ENCODE data around the gene CTRB1.
A peak's percentile ranks its signal among the peaks of the same experiment; 100 is the strongest.

The CTRB1 gene

DNA sequence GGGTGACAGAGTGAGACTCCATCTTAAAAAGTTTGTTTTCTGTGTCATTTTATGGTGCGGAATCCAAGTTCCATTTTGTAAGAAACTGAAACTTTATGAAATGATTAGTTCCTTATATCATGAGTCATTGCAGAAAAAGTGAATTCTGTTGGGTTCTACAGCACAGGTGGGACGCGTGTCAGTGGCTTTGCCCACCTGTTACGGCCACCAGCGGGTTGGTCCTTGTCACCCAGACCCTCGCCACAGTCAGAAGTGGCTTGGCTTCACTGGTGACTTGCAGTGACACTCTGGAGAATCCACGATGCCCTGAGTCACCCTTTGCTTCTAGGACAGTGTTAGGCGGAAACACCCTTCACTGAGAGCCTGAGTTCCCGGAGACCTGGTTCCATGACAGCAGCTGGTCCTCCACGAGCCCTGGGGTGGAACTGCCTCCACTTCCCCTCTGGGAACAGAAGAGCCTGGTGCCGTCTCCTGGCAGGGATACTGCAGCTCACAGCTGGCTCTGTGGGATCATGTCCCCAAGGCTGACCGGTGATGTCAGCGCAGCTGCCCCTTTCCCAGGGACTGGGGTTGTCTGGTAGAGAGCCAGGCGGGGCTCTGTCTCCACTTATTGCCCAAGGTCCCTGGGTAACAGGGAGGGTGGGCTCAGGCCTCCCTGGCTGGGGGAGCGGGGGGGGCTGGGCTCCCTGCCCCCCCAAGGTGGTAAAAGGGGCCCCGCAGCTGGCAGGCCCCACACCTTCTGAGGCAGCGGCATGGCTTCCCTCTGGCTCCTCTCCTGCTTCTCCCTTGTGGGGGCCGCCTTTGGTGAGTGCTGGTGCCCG is at the start of gene CTRB1:
TSS of gene CTRB1 (plus strand) at position 733 of the 821 bp plus-strand sequence. CDS start at position 753, 20 bp downstream.
- peak; percentile 73 for DNase-seq (ENCODE audit: low spot score)

DNA sequence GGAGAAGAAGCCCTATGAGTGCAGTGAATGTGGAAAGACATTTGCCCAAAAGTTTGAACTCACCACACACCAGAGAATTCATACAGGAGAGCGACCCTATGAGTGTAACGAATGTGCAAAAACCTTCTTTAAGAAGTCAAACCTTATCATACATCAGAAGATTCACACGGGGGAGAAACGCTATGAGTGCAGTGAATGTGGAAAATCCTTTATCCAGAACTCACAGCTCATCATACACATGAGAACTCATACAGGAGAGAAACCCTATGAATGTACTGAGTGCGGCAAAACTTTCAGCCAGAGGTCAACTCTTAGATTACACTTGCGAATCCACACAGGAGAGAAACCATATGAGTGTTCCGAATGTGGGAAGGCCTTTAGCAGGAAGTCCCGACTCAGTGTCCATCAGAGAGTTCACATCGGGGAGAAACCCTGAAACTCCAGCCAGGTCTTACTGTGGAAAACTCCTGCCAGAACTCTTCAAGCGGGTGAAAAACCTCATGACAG is 48.8 kb upstream of the CTRB1 start:
- no peak for DNase-seq (ENCODE audit: low spot score)

DNA sequence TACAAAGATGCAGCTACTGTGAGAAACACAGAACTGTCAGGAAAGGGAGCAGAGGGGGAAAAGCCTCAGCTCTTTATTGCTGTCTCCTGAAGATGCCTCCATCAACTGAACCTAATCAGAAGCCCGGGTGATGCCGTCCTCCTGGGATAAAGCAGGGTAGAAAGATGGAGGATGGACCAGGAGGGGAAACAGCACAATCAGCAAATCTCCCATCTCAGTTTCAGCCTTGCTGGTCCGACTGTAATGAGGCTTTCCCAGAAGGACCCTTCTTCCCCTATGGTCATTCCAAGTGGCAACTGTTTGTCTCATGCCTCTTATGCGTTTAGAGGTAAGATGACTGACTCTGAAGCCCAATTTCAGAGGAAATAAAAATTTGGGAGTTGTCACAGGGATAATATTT is 46.2 kb upstream of the CTRB1 start:
- no peak for DNase-seq (ENCODE audit: low spot score)

DNA sequence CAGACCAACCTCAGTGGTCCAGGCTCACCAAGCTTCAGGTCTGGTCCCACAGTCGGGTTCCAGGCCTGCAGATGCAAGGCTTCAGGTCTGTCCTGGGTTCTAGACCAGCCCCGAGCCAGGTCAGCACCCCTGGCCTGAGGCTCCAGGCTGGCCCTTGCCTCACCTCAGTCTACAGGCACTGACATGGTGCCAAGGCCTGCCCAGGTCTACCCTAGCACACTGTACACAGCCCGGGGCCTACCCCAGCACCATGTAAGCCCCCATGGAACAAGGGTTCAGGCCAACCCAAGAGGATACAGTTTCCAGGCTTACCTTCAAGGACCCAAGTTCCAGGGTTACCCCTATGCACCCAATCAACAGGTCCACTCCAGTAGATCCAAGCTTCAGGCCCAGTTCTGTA is 43.7 kb upstream of the CTRB1 start:
- DNase-seq (ENCODE audit: low spot score) = no peak

DNA sequence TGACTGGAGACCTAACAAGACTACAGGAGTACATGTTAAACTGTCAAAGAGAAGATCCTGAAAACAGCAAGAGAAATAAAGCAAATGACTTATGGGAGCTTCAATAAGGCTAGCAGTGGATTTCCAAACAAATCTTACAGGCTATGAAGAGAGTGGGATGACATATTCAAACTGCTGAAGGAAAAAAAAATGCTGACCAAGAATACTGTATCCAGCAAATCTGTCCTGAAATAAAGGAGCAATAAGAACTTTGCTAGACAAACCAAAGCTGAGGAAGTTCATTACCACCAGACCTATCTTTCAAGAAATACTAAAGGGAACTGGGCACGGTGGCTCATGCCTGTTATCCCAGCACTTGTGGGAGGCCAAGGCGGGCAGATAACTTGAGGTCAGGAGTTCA is 41.9 kb upstream of the CTRB1 start:
- DNase-seq (ENCODE audit: low spot score) = no peak

DNA sequence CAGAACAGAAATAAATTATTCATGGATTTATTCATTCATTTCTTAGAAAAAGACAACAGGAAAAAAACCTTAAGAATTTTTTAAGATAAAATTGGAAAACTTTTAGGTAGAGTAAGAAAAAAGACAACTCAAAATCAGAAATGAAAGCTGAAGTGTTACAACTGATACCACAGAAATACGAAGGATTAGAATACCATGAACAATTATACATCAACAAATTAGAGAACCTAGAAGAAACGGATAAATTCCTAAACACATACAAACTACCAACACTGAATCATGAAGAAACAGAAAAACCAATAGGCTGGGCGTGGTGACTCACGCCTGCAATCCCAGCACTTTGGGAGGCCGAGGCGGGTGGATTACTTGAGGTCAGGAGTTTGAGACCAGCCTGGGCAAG is 39.6 kb upstream of the CTRB1 start:
- no peak for DNase-seq (ENCODE audit: low spot score)

DNA sequence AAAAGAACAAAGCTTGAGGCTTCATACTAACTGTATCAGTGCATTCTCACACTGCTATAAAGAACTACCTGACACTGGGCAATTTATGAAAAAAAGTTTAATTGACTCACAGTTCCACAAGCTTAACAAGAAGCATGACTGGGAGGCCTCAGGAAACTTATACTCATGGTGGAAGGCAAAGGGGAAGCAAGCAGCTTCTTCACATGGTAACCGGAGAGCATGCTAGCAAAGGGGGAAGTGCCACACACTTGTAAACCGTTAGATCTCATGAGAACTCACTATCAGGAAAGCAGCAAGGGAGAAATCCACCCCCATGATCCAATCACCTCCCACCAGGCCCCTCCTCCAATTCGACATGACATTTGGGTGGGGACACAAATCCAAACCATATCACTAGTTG is 37.2 kb upstream of the CTRB1 start:
- no peak for DNase-seq (ENCODE audit: low spot score)

DNA sequence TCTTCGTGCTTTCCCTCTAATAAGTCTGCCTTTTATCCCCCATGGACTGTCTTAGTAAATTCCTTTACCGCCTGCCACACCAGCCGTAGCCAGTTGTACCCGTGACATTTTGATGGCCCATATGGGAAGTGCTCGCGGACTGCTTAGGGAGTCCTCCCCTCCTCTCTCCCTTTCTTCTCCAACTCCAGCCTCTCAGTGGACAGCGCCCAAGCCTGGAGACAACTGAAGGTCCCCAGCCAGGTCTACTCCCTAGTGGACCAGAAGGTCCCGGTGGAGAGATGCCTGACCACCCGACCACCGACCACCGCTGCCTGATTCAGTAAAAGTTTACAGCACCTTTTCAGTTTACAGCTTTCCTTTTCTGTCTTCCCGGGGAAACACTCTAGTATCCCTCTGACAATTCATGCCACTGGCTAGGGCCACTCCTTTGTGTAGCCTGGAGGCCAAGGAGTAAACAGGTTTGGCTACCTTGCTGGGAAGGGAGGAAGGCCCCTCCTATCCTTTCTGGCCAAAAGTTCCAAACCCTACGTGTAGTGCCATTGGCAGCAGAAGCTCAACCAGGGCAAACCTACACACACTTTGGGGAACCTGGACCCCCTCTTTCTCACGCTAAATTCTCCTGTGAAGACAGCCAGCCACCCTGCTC is 29.8 kb upstream of the CTRB1 start:
- no peak for DNase-seq (ENCODE audit: low spot score)

DNA sequence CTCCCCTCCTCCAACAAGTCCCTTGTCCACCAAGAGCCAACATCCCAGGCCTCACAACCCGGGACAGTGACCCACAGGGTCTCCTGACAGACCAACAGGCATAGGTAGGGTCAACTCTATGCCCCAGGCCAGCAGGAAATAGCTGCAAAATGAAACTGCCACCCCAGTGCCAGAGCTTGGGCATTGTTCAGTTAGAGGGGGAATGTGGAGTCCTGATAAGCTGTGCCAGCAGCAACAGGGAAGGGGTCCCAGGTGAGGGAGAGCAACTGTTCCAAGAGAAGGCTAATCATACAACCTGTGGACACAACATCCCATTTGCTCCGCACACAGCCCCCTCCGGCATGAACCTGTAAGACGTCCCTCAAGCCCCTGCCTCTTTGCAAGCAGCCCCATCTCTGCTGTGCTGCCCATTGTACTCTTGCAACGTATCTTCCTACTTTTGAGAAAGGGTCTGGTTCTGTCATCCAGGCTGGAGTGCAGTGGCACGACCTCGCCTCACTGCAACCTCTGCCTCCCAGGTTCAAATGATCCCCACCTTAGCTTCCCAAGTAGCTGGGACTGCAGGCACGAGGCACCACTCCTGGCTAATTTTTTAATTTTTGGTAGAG is 29.0 kb upstream of the CTRB1 start:
- no peak for DNase-seq (ENCODE audit: low spot score)

DNA sequence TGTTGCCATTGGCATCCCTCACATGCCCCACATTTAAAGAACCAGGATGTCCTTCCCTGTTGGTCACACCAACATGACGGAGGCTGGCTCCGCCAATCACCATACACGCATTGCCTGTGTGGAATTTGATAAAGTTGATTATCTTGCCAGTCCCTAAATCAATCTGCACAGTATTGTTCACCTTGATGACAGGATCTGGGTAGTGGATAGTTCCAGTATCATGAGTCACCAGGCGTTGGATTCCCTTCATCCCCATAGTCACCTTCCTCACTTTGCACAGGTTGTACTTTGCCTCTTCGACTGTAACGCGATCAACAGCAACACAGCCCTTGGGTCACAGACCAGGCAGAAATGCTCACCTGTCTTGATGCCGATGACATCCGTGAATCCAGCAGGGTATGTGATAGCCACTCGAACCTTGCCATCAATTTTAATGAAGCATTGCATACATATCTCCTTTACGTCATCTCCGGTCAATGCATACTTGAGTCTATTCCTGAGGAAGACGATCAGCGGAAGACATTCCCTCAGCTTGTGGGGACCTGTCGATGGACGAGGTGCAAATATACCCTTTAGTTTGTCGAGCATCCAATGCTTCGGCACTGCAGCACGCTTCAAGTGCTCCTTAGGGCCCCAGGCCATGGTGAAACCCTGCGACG is 26.1 kb upstream of the CTRB1 start:
- no peak for DNase-seq (ENCODE audit: low spot score)

DNA sequence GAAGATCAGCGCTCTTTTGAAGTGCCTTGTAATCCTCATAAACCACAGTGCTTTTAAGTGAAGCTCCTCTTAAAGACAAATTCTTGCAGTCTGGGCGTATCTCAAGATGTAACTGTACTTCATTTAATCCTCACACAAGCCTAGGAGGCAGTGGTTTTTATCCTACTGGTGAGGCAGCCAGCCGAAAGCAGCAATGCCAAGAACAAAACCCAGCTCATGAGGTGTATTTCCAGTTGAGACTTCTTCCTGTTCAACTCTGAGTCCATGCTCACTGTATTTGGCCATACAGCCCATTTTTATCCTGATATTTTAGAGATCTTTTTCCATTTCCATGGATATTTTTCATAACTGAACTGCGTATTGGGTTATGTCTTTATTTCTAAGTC is 25.5 kb upstream of the CTRB1 start:
- no peak for DNase-seq (ENCODE audit: low spot score)

DNA sequence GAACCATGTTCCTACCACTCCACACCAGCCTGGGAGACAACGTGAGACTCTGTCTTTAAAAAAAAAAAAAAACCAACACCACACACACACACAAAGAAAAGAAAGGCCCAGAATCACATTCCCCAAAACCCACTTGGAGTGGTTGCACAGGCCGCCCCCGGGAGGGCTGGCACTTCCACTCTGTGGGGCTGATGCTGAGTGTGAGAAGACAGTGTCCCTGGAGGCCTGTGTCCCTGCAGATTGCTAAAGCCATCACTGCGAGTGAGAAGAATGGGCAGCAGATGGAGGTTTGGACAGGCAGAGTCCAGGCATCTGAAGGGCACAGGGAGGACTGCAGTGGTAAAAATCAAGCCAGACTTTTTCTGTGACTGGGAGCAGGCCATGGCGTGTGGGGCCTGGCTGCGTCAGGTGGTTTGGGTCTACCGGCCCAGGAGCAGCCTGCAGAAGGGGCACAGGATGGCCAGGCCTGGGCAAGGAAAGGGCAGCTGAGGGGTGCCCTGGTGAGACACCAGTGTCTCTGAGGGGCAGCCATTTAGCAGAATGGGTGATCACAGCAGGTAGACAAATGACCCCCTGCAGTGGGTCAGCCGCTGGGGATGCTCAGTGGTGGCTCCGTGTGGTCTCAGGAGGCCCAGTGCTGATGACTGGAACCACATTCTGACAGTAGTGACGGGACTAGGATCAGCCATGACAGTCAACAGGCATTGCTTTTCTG is 24.9 kb upstream of the CTRB1 start:
- DNase-seq (ENCODE audit: low spot score) = no peak

DNA sequence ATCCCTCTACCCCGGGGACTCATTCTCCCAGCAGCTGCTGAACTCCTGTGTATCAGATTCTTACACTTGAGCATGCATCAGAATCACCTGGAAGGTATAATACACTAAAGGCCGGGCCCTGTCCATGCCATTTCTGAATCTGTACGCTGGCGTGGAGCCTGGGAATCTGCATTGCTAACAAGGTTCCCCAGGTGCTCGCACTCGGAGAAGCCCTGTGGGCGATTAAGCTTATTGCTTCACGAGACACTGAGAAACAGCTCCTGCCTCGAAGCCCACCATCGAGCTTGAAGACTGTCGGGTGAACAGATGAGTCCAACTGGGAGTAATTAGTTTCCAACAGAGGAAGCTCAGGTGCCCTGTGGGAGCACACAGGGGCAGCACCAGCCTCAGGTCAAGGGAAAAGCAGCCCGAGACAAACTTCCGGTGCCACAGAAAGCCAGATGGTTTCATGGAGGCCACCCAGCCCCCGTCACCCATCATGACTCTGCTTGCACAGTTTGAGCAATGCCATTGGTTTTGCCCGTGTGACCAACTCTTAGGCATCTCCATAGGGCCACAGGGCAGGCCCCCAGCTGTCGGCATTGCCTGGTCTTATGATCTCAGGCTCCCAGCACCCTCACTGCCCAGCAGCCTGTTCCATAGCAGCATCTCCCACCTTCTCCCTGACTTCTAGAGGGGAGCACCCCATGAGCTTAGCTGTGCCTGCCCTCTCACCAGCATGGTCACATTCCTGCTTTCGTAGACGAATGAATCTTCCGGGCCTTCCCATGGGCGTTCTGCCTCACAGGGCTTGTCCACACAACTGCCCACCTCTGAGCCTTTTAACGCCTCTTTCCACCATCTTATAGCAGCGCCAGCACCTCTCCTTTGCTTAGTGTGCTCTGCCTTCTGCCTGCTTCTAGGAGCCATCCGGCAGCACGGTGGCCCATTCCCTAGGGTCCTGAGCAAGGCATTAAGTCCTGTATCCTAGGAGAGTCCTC is 22.7 kb upstream of the CTRB1 start:
- DNase-seq (ENCODE audit: low spot score) = no peak

DNA sequence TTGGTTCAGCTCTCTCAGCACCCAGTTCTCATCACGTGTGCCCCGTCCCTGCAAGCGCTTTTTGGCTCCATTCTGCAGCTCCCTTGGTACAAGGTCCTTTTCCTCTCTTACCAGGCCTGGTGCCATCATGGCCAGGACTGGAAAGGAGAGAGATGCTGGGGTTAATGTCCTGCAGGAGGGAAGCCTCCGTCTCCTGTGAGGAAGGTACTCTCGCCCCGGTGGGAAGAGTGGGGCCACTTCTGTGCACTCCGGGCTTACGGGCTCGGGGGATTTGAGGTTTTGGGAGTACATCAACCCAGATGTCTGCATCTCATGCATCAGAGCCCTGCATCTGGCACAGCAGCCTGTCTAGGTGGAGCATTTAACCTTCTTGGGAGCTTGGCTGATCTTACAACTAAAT is 22.0 kb upstream of the CTRB1 start:
- DNase-seq (ENCODE audit: low spot score) = no peak

DNA sequence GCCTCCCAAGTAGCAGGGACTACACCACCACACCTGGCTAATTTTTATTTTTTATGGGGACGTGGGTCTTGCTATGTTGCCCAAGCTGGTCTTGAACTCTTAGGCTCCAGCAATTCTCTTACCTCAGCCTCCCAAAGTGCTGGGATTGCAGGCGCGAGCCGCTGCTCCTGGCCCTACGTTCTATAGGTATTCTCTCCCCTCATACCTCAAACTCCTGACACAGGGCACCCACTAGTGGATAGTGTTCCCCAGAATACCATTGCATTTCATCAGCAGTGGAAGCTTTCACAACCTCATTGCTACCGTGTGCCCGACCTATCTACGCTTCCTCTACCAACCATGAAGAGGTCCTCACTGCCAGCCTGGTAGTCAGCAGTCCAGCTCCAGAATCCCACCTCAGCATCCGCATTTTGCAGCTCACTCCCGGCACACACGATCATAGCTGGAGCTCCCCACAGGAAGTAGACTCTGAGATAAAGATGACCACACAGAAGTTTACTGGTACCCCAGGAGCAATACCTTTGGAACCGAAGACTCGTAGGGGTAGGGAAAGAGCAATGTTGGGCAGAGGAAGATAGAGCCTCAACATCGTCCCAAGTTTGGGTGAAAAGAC is 21.2 kb upstream of the CTRB1 start:
- DNase-seq (ENCODE audit: low spot score) = no peak

DNA sequence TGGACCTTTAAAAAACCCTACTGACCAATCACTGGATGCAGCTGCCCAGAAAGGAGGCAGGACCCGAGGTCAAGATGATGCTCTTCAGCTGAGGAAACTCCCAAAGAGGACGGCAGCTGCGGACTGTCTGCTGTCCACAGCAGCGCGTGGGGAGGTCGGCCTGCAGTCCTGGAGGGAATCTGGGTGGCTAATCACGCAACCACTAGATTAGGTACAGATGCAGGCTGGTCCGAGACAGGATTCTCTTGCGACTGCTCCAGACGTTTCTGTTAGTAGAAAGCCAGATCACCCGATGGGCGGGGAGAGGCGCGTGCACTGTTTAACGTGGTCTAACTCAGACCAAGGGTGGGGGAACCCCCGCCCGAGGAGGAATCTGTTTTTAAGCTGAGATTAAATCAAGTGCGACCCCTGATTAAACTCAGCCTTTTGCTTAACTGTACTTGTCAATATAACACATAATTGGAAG is 20.6 kb upstream of the CTRB1 start:
- no peak for DNase-seq (ENCODE audit: low spot score)

DNA sequence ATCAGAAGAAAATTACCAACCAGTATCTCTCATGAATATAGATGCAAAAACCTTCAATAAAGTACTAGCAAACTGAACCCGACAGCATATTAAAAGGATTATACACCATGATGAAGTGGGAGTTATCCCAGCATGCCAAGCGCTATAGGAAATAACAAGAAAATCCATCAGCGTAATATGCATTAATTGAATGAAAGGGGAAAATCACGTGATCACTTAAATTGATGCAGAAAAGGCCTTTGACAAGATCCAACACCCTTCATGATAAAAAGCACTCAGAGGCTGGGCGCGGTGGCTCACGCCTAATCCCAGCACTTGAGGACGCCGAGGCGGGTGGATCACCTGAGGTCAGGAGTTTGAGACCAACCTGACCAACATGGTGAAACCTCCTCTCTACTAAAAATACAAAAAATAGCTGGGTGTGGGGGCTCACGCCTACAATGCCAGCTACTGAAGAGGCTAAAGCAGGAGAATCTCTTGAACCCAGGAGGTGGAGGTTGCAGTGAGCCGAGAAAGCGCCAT is 16.7 kb upstream of the CTRB1 start:
- no peak for DNase-seq (ENCODE audit: low spot score)

DNA sequence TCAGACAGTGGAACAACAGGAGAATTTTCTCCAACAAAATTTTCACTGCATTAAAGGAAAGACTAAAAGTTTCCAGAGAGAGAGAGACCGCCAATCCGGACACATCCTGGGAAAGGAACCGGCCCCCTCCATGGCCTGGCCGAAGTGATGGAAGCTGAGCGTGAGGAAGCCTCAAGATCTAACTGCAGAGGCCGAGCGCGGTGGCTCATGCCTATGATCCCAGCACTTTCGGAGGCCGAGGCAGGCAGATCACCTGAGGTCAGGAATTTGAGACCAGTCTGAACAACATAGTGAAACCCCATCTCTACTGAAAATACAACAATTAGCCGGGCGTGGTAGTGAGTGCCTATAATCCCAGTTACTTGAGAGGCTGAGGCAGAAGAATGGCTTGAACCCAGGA is 15.7 kb upstream of the CTRB1 start:
- no peak for DNase-seq (ENCODE audit: low spot score)

DNA sequence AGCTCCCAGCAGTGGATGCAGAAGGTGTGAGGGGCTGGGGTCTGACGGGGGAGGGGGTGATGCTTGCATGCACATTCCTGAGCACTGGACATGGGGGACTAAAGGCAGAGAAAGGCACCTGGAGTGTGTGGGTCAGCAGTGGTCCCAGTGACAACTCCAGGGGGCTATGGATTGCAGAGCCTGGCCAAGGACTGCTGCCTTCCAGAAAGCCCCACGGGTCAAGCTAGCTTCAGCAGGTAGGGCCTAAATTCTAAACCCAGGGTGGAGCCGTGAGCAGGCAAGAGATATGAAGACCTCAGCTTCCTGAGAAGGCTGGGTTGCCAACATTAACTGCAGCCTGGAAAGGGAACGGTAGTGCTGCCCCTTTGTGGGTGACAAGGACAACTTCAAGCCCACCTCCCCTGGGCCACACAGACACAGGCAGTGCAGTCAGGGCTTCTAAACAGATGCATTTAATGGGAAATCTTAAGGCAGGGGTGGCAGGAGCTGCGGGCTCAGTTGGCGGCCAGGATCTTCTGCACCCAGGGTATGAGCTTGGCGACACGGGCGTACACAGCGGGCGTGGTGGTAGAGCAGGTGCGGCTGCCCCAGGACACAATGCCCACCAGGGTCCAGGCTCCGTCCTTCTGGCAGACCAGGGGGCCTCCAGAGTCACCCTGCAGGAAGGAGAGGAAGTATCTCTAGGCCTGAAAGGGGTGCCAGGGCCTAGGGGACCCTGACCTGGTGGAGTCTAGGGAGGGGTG is 14.9 kb upstream of the CTRB1 start:
- DNase-seq (ENCODE audit: low spot score) = no peak
